HFFc6 (cell line): ENCODE data around the gene SMG6. TPM values are rescaled to one million over a fixed set of nuclear protein-coding genes. Genes with fewer than 3 reads are reported as not detected.
"Not testable (repeated sequence)": the region's sequence is repeated elsewhere in the genome, so short reads cannot be mapped to it uniquely, and the experiment has no call there.

Source experiments
- DNase-seq: peaks from one replicate; pipeline ENCODE4 v3.0.0-alpha.2; 2018
- H3K27ac Mint-ChIP-seq: 2 replicates; pipeline ENCODE4 v1.8.0; 2020; ENCODE audit warnings: mild to moderate bottlenecking, mixed read lengths
- H3K27me3 Mint-ChIP-seq: 2 replicates; pipeline ENCODE4 v1.8.0; 2021; ENCODE audit warnings: mild to moderate bottlenecking, moderate library complexity, mixed read lengths; ENCODE audit not compliant: insufficient read depth
- H3K36me3 Mint-ChIP-seq: 2 replicates; pipeline ENCODE4 v1.8.0; 2021; ENCODE audit warnings: low read depth, mixed read lengths
- H3K4me1 Mint-ChIP-seq: 2 replicates; pipeline ENCODE4 v1.8.0; 2020; ENCODE audit warnings: low read depth, mixed read lengths
- H3K4me3 Mint-ChIP-seq: 2 replicates; pipeline ENCODE4 v1.8.0; 2020; ENCODE audit warnings: mild to moderate bottlenecking, moderate library complexity, mixed read lengths
- H3K9me3 Mint-ChIP-seq: 2 replicates; pipeline ENCODE4 v1.8.0; 2020; ENCODE audit warnings: mild to moderate bottlenecking, mixed read lengths
- CTCF ChIP-seq: fragments of 200-600 bp; sonication (generic); IDR thresholded peaks from 2 replicates; pipeline ENCODE4 v1.5.0; 2021; ENCODE audit warnings: antibody characterized with exemption, mild to moderate bottlenecking
- total RNA-seq, 6 experiments: library from RNA; stranded (reverse); fragmentation: NEBNext Ultra II Directional; extraction: Animal tissue kit (Norgen Biotek cat#: 25700); gene quantifications; 2 replicates in 1 of 6; 3 replicates in 5 of 6; pipeline ENCODE4 v1.2.3, GENCODE V29; 2021

Gene SMG6
- total RNA-seq, 6 experiments from 2014 or later: 29.5 to 37.4 (median 31.8) TPM

DNA sequence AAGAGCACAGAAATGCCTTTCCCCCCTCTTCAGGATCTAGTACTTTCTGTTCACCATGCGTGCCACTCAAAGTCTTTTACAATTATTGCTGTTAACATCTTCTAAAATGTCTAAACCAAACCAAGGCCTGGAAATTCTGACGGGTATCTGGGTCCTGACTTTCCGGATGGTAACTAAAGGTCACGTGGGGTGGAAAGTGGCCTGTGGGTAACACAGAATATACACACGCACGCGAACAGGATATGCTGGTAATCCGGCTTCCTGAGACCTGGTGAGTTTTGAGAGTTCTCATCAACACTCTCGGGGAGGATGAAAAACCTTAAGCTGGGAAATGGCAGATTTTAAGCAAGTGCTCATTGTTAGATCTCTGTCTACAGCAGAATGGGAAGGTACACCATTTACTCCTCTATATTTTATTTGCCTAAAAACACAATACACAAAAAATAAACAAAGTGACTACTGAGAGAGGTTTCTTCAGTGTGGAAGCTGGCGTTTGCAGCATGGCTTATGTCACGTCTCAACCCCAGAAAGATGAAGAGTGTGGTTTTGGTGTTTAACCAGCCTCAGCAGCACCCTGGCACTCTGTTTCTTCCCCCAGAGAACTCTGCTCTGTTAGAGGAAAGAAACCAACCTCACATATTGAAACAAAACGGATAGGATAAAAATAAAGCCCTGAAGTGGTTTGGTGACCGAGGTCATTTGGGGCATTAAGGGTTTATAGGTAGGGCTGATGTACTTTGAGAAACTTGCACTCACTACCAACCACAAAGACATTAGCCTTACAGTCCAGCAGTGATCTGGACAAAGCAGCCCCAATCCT lies 37.3 kb downstream of the SMG6 start:
- H3K36me3 Mint-ChIP-seq: peaks cover 16% of the 10 kb centered on the region
- no peaks in the 10 kb centered on the region for H3K9me3 Mint-ChIP-seq
- TF ChIP-seq CTCF: no peak
- no peak overlapping the region for H3K4me3 Mint-ChIP-seq
- no peak for DNase-seq
- no peaks in the 10 kb centered on the region for H3K27me3 Mint-ChIP-seq
- H3K27ac Mint-ChIP-seq: no peak overlapping the region
- H3K4me1 Mint-ChIP-seq: peaks cover 39% of the 10 kb centered on the region

DNA sequence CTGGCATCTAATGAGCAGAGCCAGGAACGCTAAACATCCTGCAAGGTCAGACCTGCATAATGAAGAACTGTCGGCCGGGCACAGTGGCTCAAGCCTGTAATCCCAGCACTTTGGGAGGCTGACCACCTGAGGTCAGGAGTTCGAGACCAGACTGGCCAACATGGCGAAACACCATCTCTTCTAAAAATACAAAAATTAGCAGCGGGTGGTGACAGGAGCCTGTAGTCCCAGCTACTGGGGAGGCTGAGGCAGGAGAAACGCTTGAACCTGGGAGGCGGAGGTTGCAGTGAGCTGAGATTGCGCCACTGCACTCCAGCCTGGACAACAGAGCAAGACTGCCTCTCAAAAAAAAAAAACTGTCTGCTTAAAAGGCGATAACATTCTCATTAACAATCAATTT lies 38.4 kb downstream of the SMG6 start:
- not testable (repeated sequence) for H3K9me3 Mint-ChIP-seq

GRCh38 chr17:2264067-2264860 lies 39.3 kb downstream of the SMG6 start:
- Mint-ChIP-seq H3K4me1 (peaks cover 48% of the 10 kb centered on the region), H3K36me3 (peaks cover 24% of the 10 kb centered on the region), H3K27ac (peak overlapping the region; percentile 9; the same call in 1 of the 2 replicates), H3K27me3 (no peaks in the 10 kb centered on the region), H3K9me3 (no peaks in the 10 kb centered on the region), H3K4me3 (no peak overlapping the region)
- no peak for DNase-seq
- TF ChIP-seq CTCF: no peak

More for the DNA sequence above, 38.4 kb downstream of the SMG6 start:
- Mint-ChIP-seq H3K36me3 (peaks cover 19% of the 10 kb centered on the region), H3K4me1 (peaks cover 44% of the 10 kb centered on the region)
- not testable (repeated sequence) for DNase-seq, H3K4me3 Mint-ChIP-seq, H3K27ac Mint-ChIP-seq, H3K27me3 Mint-ChIP-seq

GRCh38 chr17:2263183-2264066 lies 40.2 kb downstream of the SMG6 start:
- DNase-seq: no peak
- Mint-ChIP-seq H3K4me1 (peaks cover 48% of the 10 kb centered on the region), H3K36me3 (peaks cover 24% of the 10 kb centered on the region), H3K27ac (peak overlapping the region; percentile 66), H3K9me3 (no peaks in the 10 kb centered on the region), H3K27me3 (no peaks in the 10 kb centered on the region), H3K4me3 (no peak overlapping the region)
- TF ChIP-seq CTCF: no peak

- Mint-ChIP-seq H3K4me1 (peaks cover 48% of the 10 kb centered on the region), H3K27me3 (no peaks in the 10 kb centered on the region), H3K4me3 (no peak overlapping the region), H3K36me3 (peaks cover 19% of the 10 kb centered on the region), H3K27ac (peak overlapping the region; percentile 78), H3K9me3 (no peaks in the 10 kb centered on the region)
- TF ChIP-seq CTCF: no peak
- peak; percentile 71 for DNase-seq
These were observed 41.4 kb downstream of the SMG6 start for GRCh38 chr17:2262135-2262587.
